GM12864 (cell line): ENCODE measurements around the gene DYNC1I1.

ENCODE experiments used
- DNase-seq: peaks from one replicate; pipeline ENCODE4 v3.0.0-alpha.2; 2011; ENCODE audit warnings: low read depth
- H3K4me3 ChIP-seq: 2 replicates; pipeline ENCODE4 v1.5.1; 2011; ENCODE audit warnings: mild to moderate bottlenecking, low read depth, low read length, control low read depth
- TF ChIP-seq, protein P1 (sequence below): IDR thresholded peaks from 2 replicates; pipeline ENCODE4 v1.5.1; 2011; ENCODE audit warnings: low read depth, mild to moderate bottlenecking, moderate library complexity, low read length, control low read depth, inconsistent platforms; ENCODE audit errors: missing control alignments

The DYNC1I1 gene

DNA sequence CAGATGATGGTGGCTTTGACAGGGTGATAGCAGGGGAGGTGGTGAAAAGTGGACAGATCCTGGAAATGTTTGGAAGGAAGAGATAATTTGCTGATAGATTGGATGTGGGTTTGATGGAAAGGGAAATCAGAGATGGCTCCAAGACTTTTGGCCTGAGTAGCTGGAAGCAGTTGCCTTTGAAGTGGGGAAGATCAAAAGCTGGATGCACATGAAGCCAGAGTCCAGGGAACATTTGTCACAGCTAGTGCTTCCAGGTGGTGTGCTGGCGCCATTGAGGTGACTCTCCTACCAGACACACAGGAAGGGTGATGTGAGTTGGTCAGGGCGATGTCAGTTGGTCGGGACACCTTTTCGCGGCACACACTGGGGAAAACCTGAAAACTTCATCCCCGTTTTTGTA is 15.9 kb downstream of the DYNC1I1 start:
- DNase-seq, result no peak
- TF ChIP-seq, protein P1, sequence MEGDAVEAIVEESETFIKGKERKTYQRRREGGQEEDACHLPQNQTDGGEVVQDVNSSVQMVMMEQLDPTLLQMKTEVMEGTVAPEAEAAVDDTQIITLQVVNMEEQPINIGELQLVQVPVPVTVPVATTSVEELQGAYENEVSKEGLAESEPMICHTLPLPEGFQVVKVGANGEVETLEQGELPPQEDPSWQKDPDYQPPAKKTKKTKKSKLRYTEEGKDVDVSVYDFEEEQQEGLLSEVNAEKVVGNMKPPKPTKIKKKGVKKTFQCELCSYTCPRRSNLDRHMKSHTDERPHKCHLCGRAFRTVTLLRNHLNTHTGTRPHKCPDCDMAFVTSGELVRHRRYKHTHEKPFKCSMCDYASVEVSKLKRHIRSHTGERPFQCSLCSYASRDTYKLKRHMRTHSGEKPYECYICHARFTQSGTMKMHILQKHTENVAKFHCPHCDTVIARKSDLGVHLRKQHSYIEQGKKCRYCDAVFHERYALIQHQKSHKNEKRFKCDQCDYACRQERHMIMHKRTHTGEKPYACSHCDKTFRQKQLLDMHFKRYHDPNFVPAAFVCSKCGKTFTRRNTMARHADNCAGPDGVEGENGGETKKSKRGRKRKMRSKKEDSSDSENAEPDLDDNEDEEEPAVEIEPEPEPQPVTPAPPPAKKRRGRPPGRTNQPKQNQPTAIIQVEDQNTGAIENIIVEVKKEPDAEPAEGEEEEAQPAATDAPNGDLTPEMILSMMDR, result no peak

DNA sequence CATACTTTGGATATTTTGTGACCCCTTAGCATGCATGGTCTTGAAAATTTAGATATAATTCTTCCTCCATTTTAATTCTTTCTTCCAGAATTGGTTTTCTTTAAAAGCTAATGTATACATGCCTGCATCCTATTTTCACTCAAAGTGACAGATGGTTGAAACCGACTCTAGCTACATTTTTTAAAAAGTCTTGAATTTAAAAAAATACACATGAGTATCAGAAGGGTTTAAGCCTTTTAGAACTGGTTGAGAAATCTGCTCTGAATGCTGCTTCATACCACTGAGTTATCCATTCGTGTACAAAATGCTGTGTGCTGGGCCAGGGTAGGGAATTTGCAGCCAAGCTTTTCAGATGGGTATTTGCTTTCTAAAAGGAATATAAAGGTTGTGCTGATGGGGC is 16.5 kb downstream of the DYNC1I1 start:
- TF ChIP-seq, protein P1, result no peak
- DNase-seq, result no peak
- no peak overlapping the region for H3K4me3 ChIP-seq

More for the DNA sequence above, 15.9 kb downstream of the DYNC1I1 start:
- no peak overlapping the region for H3K4me3 ChIP-seq

DNA sequence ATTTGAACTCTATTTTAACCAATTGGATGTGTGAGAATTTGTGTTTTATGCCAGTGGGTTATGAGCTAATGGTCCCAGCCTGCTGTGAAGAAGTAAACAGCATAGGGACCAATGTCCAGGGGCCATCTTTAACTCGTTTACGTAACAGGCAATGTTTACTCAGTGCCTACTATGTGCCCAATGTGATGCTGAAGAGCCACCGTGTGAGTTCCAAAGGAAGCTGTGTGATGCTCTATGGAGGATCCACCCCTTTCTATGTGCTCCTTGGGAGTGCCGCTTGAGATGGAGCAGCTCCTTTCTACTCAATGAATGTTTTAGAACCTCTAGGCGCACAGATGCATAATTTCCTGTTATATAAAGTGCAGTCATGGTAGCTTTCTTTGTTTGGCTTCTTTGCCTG is 21.3 kb downstream of the DYNC1I1 start:
- H3K4me3 ChIP-seq, result no peak overlapping the region
- TF ChIP-seq, protein P1, result no peak
- no peak for DNase-seq

DNA sequence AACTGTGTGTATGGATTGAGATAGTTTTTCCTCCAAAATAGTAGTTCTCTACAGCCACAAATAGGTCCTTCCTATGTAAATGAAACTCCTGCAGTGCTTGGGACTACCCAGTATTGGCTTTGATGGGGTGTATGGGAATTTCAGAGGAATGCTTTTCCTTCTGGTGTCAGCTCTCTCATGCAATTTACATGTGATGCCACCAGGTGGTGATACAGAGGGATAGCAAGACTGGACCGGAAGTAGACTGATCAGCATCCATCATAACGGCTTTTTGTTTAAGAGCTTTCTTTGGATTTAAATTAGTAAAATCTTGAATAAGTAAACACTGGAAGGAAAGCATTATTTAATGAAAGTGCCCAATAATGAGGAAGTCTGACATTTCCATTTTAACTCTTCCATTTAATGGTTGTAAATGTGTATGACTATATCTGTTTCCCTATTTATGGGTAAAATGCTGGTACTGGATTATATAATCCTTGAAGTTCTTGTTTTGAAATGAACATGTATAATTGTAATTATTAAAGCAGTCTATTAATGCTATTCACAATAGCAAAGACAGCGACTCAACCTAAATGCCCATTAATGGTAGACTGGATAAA is 22.7 kb downstream of the DYNC1I1 start:
- peak; percentile 19 for DNase-seq
- no peak overlapping the region for H3K4me3 ChIP-seq
- TF ChIP-seq, protein P1, result peak; percentile 66

DNA sequence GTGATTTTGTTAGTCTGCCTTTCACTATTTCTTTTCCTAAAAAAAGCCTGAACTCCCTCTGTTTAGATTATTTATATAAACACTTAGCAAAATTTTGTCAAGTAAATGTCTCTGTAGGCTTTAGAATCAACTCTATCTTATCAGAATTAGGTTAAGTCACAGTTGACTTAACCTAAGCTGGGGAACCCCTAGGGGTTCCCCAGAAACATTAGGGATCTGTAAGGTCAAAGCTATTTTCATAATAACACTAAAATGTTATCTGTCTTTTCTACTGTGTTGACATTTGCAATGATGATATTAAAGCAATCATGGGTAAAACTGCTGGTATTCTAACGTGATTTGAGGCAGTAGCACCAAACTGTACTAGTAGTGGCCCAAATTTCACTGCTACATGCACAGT is 24.3 kb downstream of the DYNC1I1 start:
- TF ChIP-seq, protein P1, result no peak
- H3K4me3 ChIP-seq, result no peak overlapping the region
- no peak for DNase-seq

DNA sequence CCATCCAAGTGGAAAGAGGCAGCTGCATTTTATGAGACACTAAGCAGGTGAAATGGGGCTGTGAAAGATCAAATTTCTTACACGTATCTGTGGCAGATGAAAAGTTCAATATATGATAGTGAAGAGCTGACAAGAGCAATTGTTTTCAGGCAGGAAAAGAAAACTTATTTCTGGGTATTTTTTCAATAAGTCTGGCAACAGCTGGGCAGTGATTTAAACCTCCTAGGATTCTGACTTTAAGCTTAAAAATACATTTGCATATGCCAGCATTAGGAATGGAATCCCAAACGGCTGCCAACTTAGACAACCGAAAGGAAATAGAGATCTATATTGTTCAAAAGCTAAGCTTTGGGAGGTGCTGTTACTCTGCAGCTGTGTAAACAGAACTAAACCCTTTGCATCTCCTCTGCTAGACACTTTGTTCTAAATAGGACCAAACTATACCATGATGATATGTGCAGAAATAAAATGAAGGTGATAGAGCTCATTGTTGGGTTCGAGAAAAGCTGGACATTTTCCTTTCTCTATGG is 26.1 kb downstream of the DYNC1I1 start:
- TF ChIP-seq, protein P1, result no peak
- DNase-seq, result no peak
- H3K4me3 ChIP-seq, result no peak overlapping the region

DNA sequence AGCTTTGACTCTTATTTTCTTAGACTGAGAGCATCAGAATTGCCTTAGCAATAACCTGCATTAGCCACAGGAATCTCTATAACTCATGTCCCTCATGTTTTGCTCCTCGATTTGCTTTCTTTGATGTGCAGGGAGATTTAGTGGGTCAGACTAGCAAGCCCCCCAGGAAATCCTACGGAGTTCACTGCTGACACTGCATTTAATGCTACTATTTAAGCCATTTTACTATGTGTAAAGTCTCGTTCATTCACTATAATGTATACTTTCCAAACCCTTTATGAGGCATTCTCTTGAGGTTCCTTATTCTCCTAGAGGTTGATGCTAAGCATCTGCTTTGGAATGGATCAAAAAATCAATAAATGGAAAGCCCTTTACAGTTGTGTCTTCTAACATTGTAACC is 28.4 kb downstream of the DYNC1I1 start:
- no peak for DNase-seq
- TF ChIP-seq, protein P1, result no peak
- H3K4me3 ChIP-seq, result no peak overlapping the region
